Activated CD4-positive, alpha-beta T cell treated with anti-CD3 and anti-CD28 coated beads, Interleukin-2, amount 50 U/mL, for 48 hours (primary cell): ENCODE results near the gene GALNT17.
"Not testable (repeated sequence)": the region's sequence is repeated elsewhere in the genome, so short reads cannot be mapped to it uniquely, and the experiment has no call there.

ENCODE experiments used
- DNase-seq, 2 experiments: peaks; one replicate each; pipeline ENCODE4 v3.0.0-alpha.2; 2020

GALNT17 gene

GRCh38 chr7:71171476-71171875 is 39.5 kb downstream of the GALNT17 start:
- DNase-seq = no peak

GRCh38 chr7:71173955-71174354 is 42.0 kb downstream of the GALNT17 start:
- peak in 1 of 2 experiments; percentile 0 for DNase-seq

GRCh38 chr7:71182438-71182935 is 50.5 kb downstream of the GALNT17 start:
- DNase-seq = no peak

GRCh38 chr7:71184136-71184535 is 52.2 kb downstream of the GALNT17 start:
- DNase-seq = no peak

- DNase-seq = no peak
These were observed 52.7 kb downstream of the GALNT17 start for GRCh38 chr7:71184609-71185008.

GRCh38 chr7:71186535-71187057 is 54.7 kb downstream of the GALNT17 start:
- DNase-seq = no peak

- no peak for DNase-seq
These were observed 59.8 kb downstream of the GALNT17 start for GRCh38 chr7:71191771-71192170.

GRCh38 chr7:71193099-71193810 is 61.3 kb downstream of the GALNT17 start:
- DNase-seq = no peak

- no peak for DNase-seq
These were observed 66.4 kb downstream of the GALNT17 start for GRCh38 chr7:71198391-71198790.

- no peak for DNase-seq
These were observed 66.9 kb downstream of the GALNT17 start for GRCh38 chr7:71198887-71199286.

- DNase-seq = no peak
These were observed 74.2 kb downstream of the GALNT17 start for GRCh38 chr7:71206184-71206583.

GRCh38 chr7:71208881-71209280 is 76.9 kb downstream of the GALNT17 start:
- no peak for DNase-seq

- not testable (repeated sequence) for DNase-seq
These were observed 77.5 kb downstream of the GALNT17 start for GRCh38 chr7:71209484-71209883.

- DNase-seq = no peak
These were observed 78.3 kb downstream of the GALNT17 start for GRCh38 chr7:71210220-71210619.

- DNase-seq = not testable (repeated sequence)
These were observed 80.5 kb downstream of the GALNT17 start for GRCh38 chr7:71212433-71212832.

GRCh38 chr7:71216211-71216610 is 84.3 kb downstream of the GALNT17 start:
- DNase-seq = no peak

GRCh38 chr7:71220210-71220695 is 88.3 kb downstream of the GALNT17 start:
- DNase-seq = no peak

GRCh38 chr7:71221049-71221448 is 89.1 kb downstream of the GALNT17 start:
- DNase-seq = no peak

- DNase-seq = no peak
These were observed 89.6 kb downstream of the GALNT17 start for GRCh38 chr7:71221549-71221948.

GRCh38 chr7:71227126-71227525 is 95.2 kb downstream of the GALNT17 start:
- no peak for DNase-seq

GRCh38 chr7:71229148-71229547 is 97.2 kb downstream of the GALNT17 start:
- DNase-seq = no peak

GRCh38 chr7:71229699-71230098 is 97.8 kb downstream of the GALNT17 start:
- DNase-seq = no peak

- DNase-seq = no peak
These were observed 103.3 kb downstream of the GALNT17 start for GRCh38 chr7:71235253-71235652.
